ENCODE data around the gene RBM17.

Gene RBM17

DNA sequence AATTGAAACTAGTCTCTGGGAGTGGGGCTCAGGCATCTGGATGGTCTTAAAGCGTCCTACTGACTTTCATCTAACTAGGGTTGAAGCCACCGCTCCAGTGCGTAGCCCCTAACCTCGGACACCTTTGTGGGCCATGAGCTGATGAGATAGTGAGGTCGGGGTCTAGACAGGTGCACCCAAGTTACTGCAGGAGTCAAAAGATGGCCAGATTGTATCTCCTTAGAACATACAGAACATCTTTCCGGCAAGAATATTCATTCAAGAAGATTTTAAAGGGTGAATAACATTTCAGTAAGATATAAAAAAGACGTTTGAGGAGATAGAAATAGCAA lies 20.6 kb downstream of the RBM17 start:
- TF ChIP-seq, protein P1, sequence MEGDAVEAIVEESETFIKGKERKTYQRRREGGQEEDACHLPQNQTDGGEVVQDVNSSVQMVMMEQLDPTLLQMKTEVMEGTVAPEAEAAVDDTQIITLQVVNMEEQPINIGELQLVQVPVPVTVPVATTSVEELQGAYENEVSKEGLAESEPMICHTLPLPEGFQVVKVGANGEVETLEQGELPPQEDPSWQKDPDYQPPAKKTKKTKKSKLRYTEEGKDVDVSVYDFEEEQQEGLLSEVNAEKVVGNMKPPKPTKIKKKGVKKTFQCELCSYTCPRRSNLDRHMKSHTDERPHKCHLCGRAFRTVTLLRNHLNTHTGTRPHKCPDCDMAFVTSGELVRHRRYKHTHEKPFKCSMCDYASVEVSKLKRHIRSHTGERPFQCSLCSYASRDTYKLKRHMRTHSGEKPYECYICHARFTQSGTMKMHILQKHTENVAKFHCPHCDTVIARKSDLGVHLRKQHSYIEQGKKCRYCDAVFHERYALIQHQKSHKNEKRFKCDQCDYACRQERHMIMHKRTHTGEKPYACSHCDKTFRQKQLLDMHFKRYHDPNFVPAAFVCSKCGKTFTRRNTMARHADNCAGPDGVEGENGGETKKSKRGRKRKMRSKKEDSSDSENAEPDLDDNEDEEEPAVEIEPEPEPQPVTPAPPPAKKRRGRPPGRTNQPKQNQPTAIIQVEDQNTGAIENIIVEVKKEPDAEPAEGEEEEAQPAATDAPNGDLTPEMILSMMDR (conservative IDR thresholded peaks at IDR 0.05): no peak
- TF ChIP-seq ZFX (IDR thresholded peaks at IDR 0.05): no peak
- H3K27ac ChIP-seq: no peak overlapping the region

DNA sequence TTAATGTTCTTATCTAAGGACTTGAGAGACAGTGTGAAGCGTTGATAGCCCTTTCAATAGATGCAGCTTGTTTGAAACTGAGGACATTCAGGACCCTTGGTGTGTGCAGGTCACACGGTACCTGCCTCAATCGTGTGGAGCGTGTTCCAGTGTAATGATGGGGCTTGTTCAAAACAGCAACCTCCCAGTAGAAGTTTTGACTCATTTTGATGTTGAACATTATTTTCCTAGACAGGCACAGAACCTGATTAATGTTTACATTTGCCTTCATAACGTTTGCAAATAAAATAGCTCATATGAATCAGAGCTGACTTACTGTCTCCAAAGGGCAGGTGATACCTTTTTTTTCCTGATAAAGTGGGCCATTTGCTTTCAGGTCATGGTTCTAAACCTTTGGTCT lies 21.3 kb downstream of the RBM17 start:
- no peak overlapping the region for H3K27ac ChIP-seq
- TF ChIP-seq, protein P1 (conservative IDR thresholded peaks at IDR 0.05): no peak
- TF ChIP-seq ZFX (IDR thresholded peaks at IDR 0.05): no peak

DNA sequence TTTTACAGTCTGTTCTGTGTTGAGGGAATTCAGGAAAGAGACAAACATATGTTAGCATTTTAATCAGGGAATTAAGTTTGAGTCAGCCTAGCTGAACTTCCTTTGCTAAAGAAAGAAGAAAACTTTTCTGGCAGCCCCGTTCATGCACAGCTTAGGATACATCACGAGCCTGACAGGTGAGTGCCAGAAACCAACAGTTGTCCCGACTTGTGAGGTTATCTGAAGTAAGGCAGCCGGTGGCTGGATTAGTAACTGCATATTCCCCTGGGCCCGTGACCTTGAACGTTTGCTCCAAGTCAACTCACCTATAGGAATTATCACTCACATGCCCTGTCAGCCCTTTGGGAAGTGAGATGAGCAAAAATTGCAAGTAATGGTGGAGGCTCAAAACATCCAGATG lies 24.1 kb downstream of the RBM17 start:
- TF ChIP-seq, protein P1 (conservative IDR thresholded peaks at IDR 0.05): no peak
- TF ChIP-seq ZFX (IDR thresholded peaks at IDR 0.05): no peak
- no peak overlapping the region for H3K27ac ChIP-seq

DNA sequence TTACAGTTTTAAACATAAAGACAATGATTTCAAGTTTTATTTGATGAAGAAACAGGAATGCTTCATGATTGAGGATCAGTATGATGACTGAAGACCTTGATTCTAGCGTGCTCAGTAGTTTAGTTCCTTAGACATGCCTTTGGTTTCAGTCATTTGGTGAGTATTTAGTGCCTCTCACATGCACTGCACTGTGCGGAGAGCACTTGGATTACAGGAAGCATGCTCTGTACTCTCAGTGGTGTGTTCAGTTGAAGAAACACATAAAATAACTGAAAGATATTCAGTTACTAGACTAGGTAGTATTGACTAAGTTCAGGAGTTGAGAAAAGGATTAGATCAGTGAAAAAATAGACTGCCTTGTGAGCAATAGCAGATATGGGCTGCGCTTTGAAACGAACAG lies 25.5 kb downstream of the RBM17 start:
- no peak for TF ChIP-seq ZFX (IDR thresholded peaks at IDR 0.05)
- TF ChIP-seq, protein P1 (conservative IDR thresholded peaks at IDR 0.05): no peak
- H3K27ac ChIP-seq: no peak overlapping the region

DNA sequence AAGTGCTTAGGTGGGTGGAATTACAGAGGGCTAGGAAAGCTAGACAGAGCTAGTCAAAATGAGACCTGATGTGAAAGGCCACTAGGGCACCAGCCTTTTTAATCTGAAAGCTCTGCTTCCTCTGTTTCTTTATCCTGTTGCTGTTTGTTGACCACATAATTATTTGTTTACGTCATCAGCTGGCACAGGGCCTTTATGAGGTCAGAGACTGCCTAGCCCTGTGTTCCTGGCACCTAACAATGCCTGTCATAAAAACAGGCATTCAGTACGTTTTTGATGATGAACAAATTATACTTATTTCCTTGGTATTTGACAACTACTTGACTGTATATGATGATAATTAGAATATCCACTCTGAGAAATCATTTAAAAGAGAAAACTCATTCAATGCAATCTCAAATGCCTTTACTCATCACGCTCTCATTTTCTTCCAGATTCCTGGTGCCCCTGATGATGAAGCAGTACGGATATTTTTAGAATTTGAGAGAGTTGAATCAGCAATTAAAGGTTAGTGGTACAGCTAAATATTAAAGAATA lies 26.0 kb downstream of the RBM17 start:
- no peak overlapping the region for H3K27ac ChIP-seq
- TF ChIP-seq, protein P1 (conservative IDR thresholded peaks at IDR 0.05): no peak
- no peak for TF ChIP-seq ZFX (IDR thresholded peaks at IDR 0.05)

DNA sequence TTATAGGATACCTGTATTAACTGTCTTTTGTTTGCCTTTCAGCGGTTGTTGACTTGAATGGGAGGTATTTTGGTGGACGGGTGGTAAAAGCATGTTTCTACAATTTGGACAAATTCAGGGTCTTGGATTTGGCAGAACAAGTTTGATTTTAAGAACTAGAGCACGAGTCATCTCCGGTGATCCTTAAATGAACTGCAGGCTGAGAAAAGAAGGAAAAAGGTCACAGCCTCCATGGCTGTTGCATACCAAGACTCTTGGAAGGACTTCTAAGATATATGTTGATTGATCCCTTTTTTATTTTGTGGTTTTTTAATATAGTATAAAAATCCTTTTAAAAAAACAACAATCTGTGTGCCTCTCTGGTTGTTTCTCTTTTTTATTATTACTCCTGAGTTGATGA lies 26.6 kb downstream of the RBM17 start:
- no peak overlapping the region for H3K27ac ChIP-seq

DNA sequence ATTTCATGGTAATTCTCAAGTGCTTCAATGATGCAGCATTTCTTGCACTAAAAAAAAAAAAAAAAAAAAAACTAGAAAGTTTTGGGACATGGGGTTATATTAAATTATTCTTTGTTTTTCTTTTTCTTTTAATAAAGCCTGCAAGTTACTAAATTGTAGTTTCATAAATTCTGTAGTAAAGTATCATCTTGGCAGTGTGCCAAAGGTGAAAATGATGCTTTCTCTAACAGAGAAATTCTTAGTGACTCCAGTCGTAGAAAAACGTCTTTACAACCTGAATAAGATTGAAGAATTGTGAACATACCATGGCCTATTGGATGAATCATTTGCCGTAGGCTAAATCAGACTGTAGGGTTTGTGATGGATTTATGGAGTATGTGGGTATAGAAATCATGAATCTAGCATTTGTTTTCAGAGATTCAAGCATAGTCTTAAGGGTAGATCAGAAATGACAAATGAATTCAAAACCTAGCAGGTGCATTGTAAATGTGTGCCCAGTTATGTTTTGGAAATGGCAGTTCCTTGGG lies 27.1 kb downstream of the RBM17 start:
- TF ChIP-seq, protein P1 (conservative IDR thresholded peaks at IDR 0.05): no peak
- TF ChIP-seq ZFX (IDR thresholded peaks at IDR 0.05): no peak
- H3K27ac ChIP-seq: no peak overlapping the region

More for the DNA sequence above, 26.6 kb downstream of the RBM17 start:
- TF ChIP-seq, protein P1 (conservative IDR thresholded peaks at IDR 0.05): no peak
- TF ChIP-seq ZFX (IDR thresholded peaks at IDR 0.05): no peak

Measured in C4-2B (cell line).